IMR-90 (cell line): ENCODE measurements around the gene PDZD11. TPM values are rescaled to one million over a fixed set of nuclear protein-coding genes. Genes with fewer than 3 reads are reported as not detected.

ENCODE experiments used
- ATAC-seq: fragments of 200-7000 bp; cut with Tn5 transposase; 2 replicates; pipeline ENCODE4 v1.9.1; 2020; ENCODE audit warnings: low read depth, mild to moderate bottlenecking, moderate library complexity
- BruUV-seq: library from RNA; stranded (reverse); fragments of 400-500 nt; replicated peaks from 2 replicates; lab custom pipeline; 2021; lab: Mats Ljungman, UMichigan
- CTCF ChIA-PET: fragments of 300-600 bp; formaldehyde crosslinking; extraction: SDS; loops from one replicate; lab custom pipeline; 2021; ENCODE audit warnings: antibody characterized with exemption; lab: Yijun Ruan, JAX
- POLR2A ChIA-PET: fragments of 300-600 bp; sonication (Branson Sonifier 250); formaldehyde crosslinking; loops from one replicate; lab custom pipeline; 2022; ENCODE audit warnings: antibody characterized with exemption; ENCODE audit not compliant: unreplicated experiment; lab: Charles Lee
- DNase-seq: peaks from one replicate; pipeline ENCODE4 v3.0.0; 2013
- H2AFZ ChIP-seq: replicated peaks from 2 replicates; pipeline ENCODE3; 2013; ENCODE audit warnings: low read length, mild to moderate bottlenecking; ENCODE audit not compliant: poor library complexity
- H2AK5ac ChIP-seq: 2 replicates; pipeline ENCODE4 v1.6.1; 2013; ENCODE audit warnings: low read depth, low read length, inconsistent platforms
- H2AK9ac ChIP-seq: replicated peaks from 2 replicates; pipeline ENCODE3; 2013; ENCODE audit warnings: mild to moderate bottlenecking, low read depth, low read length, moderate library complexity; ENCODE audit not compliant: poor library complexity
- H2BK120ac ChIP-seq: 2 replicates; pipeline ENCODE4 v1.6.1; 2013; ENCODE audit warnings: low read depth, low read length, inconsistent platforms
- H2BK15ac ChIP-seq: 3 replicates; pipeline ENCODE4 v1.6.1; 2013; ENCODE audit warnings: low read depth, low read length, inconsistent platforms
- H2BK20ac ChIP-seq: 2 replicates; pipeline ENCODE4 v1.6.1; 2013; ENCODE audit warnings: low read depth, mild to moderate bottlenecking, inconsistent platforms, low read length, moderate library complexity
- H2BK5ac ChIP-seq: 2 replicates; pipeline ENCODE4 v1.6.1; 2013; ENCODE audit warnings: mild to moderate bottlenecking, low read depth, low read length, inconsistent platforms; ENCODE audit not compliant: poor library complexity, severe bottlenecking
- H3K14ac ChIP-seq: replicated peaks from 2 replicates; pipeline ENCODE4 v1.6.1; 2013; ENCODE audit warnings: low read depth, low read length, inconsistent platforms
- H3K18ac ChIP-seq: 2 replicates; pipeline ENCODE4 v1.6.1; 2013; ENCODE audit warnings: low read depth, low read length, control low read depth
- H3K23ac ChIP-seq: 2 replicates; pipeline ENCODE4 v1.6.1; 2013; ENCODE audit warnings: low read depth, low read length, inconsistent platforms
- H3K27ac ChIP-seq: 2 replicates; pipeline ENCODE4 v1.5.1; 2013; ENCODE audit warnings: mild to moderate bottlenecking, control low read depth, low read length; ENCODE audit not compliant: insufficient read depth
- H3K27me3 ChIP-seq: 2 replicates; pipeline ENCODE4 v1.6.1; 2013; ENCODE audit warnings: low read length; ENCODE audit not compliant: control insufficient read depth, insufficient read depth
- H3K36me3 ChIP-seq: 2 replicates; pipeline ENCODE4 v1.6.1; 2013; ENCODE audit warnings: low read length, mixed read lengths; ENCODE audit not compliant: control insufficient read depth, insufficient read depth
- H3K4ac ChIP-seq: 2 replicates; pipeline ENCODE4 v1.6.1; 2013; ENCODE audit warnings: low read depth, low read length, inconsistent platforms
- H3K4me1 ChIP-seq: 2 replicates; pipeline ENCODE4 v1.6.1; 2013; ENCODE audit warnings: low read length, mixed read lengths; ENCODE audit not compliant: control insufficient read depth, insufficient read depth
- H3K4me2 ChIP-seq: 2 replicates; pipeline ENCODE4 v1.6.1; 2013; ENCODE audit warnings: low read depth, mild to moderate bottlenecking, control low read depth, low read length, moderate library complexity
- H3K4me3 ChIP-seq: 2 replicates; pipeline ENCODE4 v1.5.1; 2013; ENCODE audit warnings: low read depth, mild to moderate bottlenecking, control low read depth, low read length, moderate library complexity; ENCODE audit not compliant: insufficient read depth
- H3K56ac ChIP-seq: 2 replicates; pipeline ENCODE4 v1.6.1; 2013; ENCODE audit warnings: low read length, inconsistent platforms; ENCODE audit not compliant: insufficient read depth; ENCODE audit errors: extremely low read depth
- H3K79me1 ChIP-seq, 2 experiments: 2 replicates each; pipeline ENCODE4 v1.6.1; 2013; ENCODE audit warnings: low read length in 2 of 2, inconsistent platforms in 1 of 2, low read depth in 1 of 2
- H3K9ac ChIP-seq: 2 replicates; pipeline ENCODE4 v1.6.1; 2013; ENCODE audit warnings: low read depth, low read length, control low read depth
- H3K9me1 ChIP-seq: 2 replicates; pipeline ENCODE4 v1.6.1; 2013; ENCODE audit warnings: low read length, inconsistent platforms; ENCODE audit not compliant: insufficient read depth
- H3K9me3 ChIP-seq: 2 replicates; pipeline ENCODE4 v1.6.1; 2013; ENCODE audit warnings: low read length; ENCODE audit not compliant: control insufficient read depth, insufficient read depth
- H4K20me1 ChIP-seq: 2 replicates; pipeline ENCODE4 v1.6.1; 2013; ENCODE audit warnings: low read length, inconsistent platforms; ENCODE audit not compliant: insufficient read depth
- H4K5ac ChIP-seq: 2 replicates; pipeline ENCODE4 v1.6.1; 2013; ENCODE audit warnings: mild to moderate bottlenecking, low read depth, low read length, control low read depth
- H4K8ac ChIP-seq, 2 experiments: 2 replicates each; pipeline ENCODE4 v1.6.1; 2013; ENCODE audit warnings: low read depth in 2 of 2, low read length in 2 of 2, control low read depth in 1 of 2, inconsistent platforms in 1 of 2
- H4K91ac ChIP-seq: 2 replicates; pipeline ENCODE4 v1.6.1; 2013; ENCODE audit warnings: low read depth, low read length, inconsistent platforms; ENCODE audit not compliant: insufficient read depth
- BHLHE40 ChIP-seq: fragments of 150-350 bp; IDR thresholded peaks from 2 replicates; pipeline ENCODE4 v1.6.1; 2016; ENCODE audit warnings: mild to moderate bottlenecking, low read depth, low read length
- CEBPB ChIP-seq: IDR thresholded peaks from 2 replicates; pipeline ENCODE4 v1.6.1; 2012; ENCODE audit warnings: low read depth, low read length, improper control_type of control experiment
- FOS ChIP-seq: fragments of 150-350 bp; IDR thresholded peaks from 2 replicates; pipeline ENCODE4 v1.6.1; 2016; ENCODE audit warnings: low read depth, low read length
- MAFK ChIP-seq: IDR thresholded peaks from 2 replicates; pipeline ENCODE4 v1.6.1; 2012; ENCODE audit warnings: low read depth, low read length, improper control_type of control experiment
- MXI1 ChIP-seq: IDR thresholded peaks from 2 replicates; pipeline ENCODE4 v1.6.1; 2012; ENCODE audit warnings: low read depth, mild to moderate bottlenecking, low read length, moderate library complexity, borderline replicate concordance
- POLR2A ChIP-seq: IDR thresholded peaks from 2 replicates; pipeline ENCODE4 v1.6.1; 2012; ENCODE audit warnings: mild to moderate bottlenecking, low read depth, low read length
- RAD21 ChIP-seq: IDR thresholded peaks from 2 replicates; pipeline ENCODE4 v1.6.1; 2012; ENCODE audit warnings: low read length, improper control_type of control experiment
- WGBS, 2 experiments: methylation state at CpG; one replicate each; pipeline versions ENCODE4 v1.1.5 to v1.1.7; 2013; ENCODE audit warnings: missing lambda C conversion rate in 2 of 2; ENCODE audit not compliant: insufficient read length in 1 of 2; ENCODE audit errors: extremely low coverage in 2 of 2; 5-methylcytosine and 5-hydroxymethylcytosine counted together
- dilution Hi-C: fragments of 300-500 bp; cut with HindIII; formaldehyde crosslinking; loops from one replicate; pipeline ENCODE4 v1.14.3; 2018; ENCODE audit warnings: low sequenced_read_pairs; ENCODE audit not compliant: unreplicated experiment
- in situ Hi-C: fragments of 300-500 bp; cut with MboI; formaldehyde crosslinking; loops from 3 replicates; pipeline ENCODE4 v1.14.3; 2019; ENCODE audit warnings: low sequenced_read_pairs, inconsistent platforms, mixed read lengths
- intact Hi-C: fragments of 100-400 bp; cut with micrococcal nuclease; formaldehyde crosslinking; loops from 2 replicates; pipeline ENCODE4 v1.10.0; 2022
- polyA plus RNA-seq, 3 experiments: library from polyadenylated mRNA; depleted of rRNA; stranded (reverse); fragments of >200 nt; gene quantifications; 2 replicates each; pipeline ENCODE4 v1.2.3, GENCODE V29; 2012; ENCODE audit warnings: low replicate concordance in 1 of 3
- total RNA-seq: library from RNA; depleted of rRNA; stranded (reverse); fragments of >200 nt; gene quantifications from 2 replicates; pipeline ENCODE4 v1.2.3, GENCODE V29; 2012
- TF ChIP-seq, protein P1 (sequence below): conservative IDR thresholded peaks from 2 replicates; pipeline ENCODE4 v1.5.1; 2012; ENCODE audit warnings: mild to moderate bottlenecking, low read depth, low read length, improper control_type of control experiment
- TF ChIP-seq, protein P2 (sequence below): fragments of 150-350 bp; IDR thresholded peaks from 2 replicates; pipeline ENCODE4 v1.6.1; 2017; ENCODE audit warnings: mild to moderate bottlenecking, antibody characterized with exemption, low read length, low read depth
- TF ChIP-seq, protein P3 (sequence below): fragments of 150-350 bp; IDR thresholded peaks from 2 replicates; pipeline ENCODE4 v1.6.1; 2016; ENCODE audit warnings: low read depth, mild to moderate bottlenecking, low read length, moderate library complexity, borderline replicate concordance

PDZD11 gene
- total and polyA plus RNA-seq, 2 of the 4 experiments (the other 2 are of a cell fraction) = 84.1 to 100 TPM

- no peaks in the 10 kb centered on the region for H3K36me3 ChIP-seq
- ChIA-PET CTCF (no interaction called here), POLR2A (no interaction called here)
- TF ChIP-seq BHLHE40 (no peak), POLR2A (no peak), RAD21 (no peak), CEBPB (no peak), MXI1 (no peak), MAFK (no peak), FOS (no peak)
- TF ChIP-seq, protein P1, sequence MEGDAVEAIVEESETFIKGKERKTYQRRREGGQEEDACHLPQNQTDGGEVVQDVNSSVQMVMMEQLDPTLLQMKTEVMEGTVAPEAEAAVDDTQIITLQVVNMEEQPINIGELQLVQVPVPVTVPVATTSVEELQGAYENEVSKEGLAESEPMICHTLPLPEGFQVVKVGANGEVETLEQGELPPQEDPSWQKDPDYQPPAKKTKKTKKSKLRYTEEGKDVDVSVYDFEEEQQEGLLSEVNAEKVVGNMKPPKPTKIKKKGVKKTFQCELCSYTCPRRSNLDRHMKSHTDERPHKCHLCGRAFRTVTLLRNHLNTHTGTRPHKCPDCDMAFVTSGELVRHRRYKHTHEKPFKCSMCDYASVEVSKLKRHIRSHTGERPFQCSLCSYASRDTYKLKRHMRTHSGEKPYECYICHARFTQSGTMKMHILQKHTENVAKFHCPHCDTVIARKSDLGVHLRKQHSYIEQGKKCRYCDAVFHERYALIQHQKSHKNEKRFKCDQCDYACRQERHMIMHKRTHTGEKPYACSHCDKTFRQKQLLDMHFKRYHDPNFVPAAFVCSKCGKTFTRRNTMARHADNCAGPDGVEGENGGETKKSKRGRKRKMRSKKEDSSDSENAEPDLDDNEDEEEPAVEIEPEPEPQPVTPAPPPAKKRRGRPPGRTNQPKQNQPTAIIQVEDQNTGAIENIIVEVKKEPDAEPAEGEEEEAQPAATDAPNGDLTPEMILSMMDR = no peak
- TF ChIP-seq, protein P2, sequence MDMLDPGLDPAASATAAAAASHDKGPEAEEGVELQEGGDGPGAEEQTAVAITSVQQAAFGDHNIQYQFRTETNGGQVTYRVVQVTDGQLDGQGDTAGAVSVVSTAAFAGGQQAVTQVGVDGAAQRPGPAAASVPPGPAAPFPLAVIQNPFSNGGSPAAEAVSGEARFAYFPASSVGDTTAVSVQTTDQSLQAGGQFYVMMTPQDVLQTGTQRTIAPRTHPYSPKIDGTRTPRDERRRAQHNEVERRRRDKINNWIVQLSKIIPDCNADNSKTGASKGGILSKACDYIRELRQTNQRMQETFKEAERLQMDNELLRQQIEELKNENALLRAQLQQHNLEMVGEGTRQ = no peak
- TF ChIP-seq, protein P3, sequence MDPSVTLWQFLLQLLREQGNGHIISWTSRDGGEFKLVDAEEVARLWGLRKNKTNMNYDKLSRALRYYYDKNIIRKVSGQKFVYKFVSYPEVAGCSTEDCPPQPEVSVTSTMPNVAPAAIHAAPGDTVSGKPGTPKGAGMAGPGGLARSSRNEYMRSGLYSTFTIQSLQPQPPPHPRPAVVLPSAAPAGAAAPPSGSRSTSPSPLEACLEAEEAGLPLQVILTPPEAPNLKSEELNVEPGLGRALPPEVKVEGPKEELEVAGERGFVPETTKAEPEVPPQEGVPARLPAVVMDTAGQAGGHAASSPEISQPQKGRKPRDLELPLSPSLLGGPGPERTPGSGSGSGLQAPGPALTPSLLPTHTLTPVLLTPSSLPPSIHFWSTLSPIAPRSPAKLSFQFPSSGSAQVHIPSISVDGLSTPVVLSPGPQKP = no peak
- no peak overlapping the region for H2AFZ ChIP-seq
- H2BK15ac ChIP-seq = no peak overlapping the region
- no TSS peak for BruUV-seq
- no peaks in the 10 kb centered on the region for H4K20me1 ChIP-seq
- H2BK5ac ChIP-seq = no peak overlapping the region
- in situ Hi-C loops = no loop called here
- H4K91ac ChIP-seq = no peak overlapping the region
- H3K9me1 ChIP-seq = no peaks in the 10 kb centered on the region
- intact Hi-C loops = no loop called here
- H3K4me2 ChIP-seq = no peak overlapping the region
- H3K56ac ChIP-seq = no peak overlapping the region
- no peak overlapping the region for H4K8ac ChIP-seq
- H3K4ac ChIP-seq = no peak overlapping the region
- H3K23ac ChIP-seq = no peak overlapping the region
- no peak overlapping the region for H4K5ac ChIP-seq
- no peaks in the 10 kb centered on the region for H3K9me3 ChIP-seq
- no peak overlapping the region for H3K27ac ChIP-seq
- no peak overlapping the region for H3K14ac ChIP-seq
- H3K79me1 ChIP-seq = no peaks in the 10 kb centered on the region; a peak in 1 of 4 replicates
- no peaks in the 10 kb centered on the region; the same call in 1 of the 2 replicates for H3K27me3 ChIP-seq
- no peak overlapping the region for H2AK5ac ChIP-seq
- dilution Hi-C loops = no loop called here
- no peak overlapping the region for H2AK9ac ChIP-seq
- no peaks in the 10 kb centered on the region for H3K4me1 ChIP-seq
- H2BK120ac ChIP-seq = no peak overlapping the region
- peak; percentile 16 for DNase-seq
- no peak overlapping the region for H3K9ac ChIP-seq
- WGBS, 2 experiments = no CpG with 5 or more reads among the region's 1 CpG
- no peak overlapping the region for H3K18ac ChIP-seq
- no peak overlapping the region for H3K4me3 ChIP-seq
- ATAC-seq = no peak
- no peak overlapping the region for H2BK20ac ChIP-seq
Measured at GRCh38 chrX:70331161-70331560, 41.4 kb upstream of the PDZD11 start.
